NT2/D1 (cell line): ENCODE data around the gene CLEC19A.

ENCODE experiments used
- SUZ12 ChIP-seq: IDR thresholded peaks from 2 replicates; pipeline ENCODE4 v1.6.1; 2011; ENCODE audit not compliant: insufficient read length, insufficient read depth; ENCODE audit errors: extremely low read depth
- YY1 ChIP-seq: IDR thresholded peaks from 2 replicates; pipeline ENCODE4 v1.6.1; 2011; ENCODE audit not compliant: insufficient read length, insufficient read depth
- ZNF274 ChIP-seq: IDR thresholded peaks from 2 replicates; pipeline ENCODE4 v1.6.1; 2011; ENCODE audit warnings: mild to moderate bottlenecking, low read depth, low read length

GRCh38 chr16:19235886-19236285, 49.6 kb upstream of the CLEC19A start:
- no peak for TF ChIP-seq SUZ12
- TF ChIP-seq ZNF274, result no peak
- TF ChIP-seq YY1, result no peak
